Measurements from ENCODE around the gene KRTAP5-2. TPM values are rescaled to one million over a fixed set of nuclear protein-coding genes. Genes with fewer than 3 reads are reported as not detected.
"Not testable (repeated sequence)": the region's sequence is repeated elsewhere in the genome, so short reads cannot be mapped to it uniquely, and the experiment has no call there.

Gene KRTAP5-2
- total RNA-seq, 6 experiments from 2014 or later: not detected

DNA sequence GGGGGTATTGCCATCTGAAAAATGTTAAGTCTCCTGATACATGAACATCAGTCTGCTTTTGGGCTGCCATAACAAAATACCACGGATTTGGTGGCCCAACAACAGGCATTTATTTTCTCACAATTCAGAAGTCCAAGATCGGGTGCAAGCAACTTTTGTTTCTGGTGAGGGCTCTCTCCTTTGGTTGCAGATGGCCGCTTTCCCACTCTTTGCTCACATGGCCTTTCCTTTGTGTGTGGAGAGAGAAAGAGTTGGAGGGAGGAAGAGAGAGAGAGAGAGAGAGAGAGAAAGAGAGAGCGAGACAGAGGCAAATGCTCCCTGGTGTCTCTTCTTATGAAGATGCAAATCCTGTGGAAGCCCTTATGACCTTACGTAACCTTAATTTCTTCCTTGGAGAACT, 2.5 kb upstream of the KRTAP5-2 start:
- TF ChIP-seq, protein P1, sequence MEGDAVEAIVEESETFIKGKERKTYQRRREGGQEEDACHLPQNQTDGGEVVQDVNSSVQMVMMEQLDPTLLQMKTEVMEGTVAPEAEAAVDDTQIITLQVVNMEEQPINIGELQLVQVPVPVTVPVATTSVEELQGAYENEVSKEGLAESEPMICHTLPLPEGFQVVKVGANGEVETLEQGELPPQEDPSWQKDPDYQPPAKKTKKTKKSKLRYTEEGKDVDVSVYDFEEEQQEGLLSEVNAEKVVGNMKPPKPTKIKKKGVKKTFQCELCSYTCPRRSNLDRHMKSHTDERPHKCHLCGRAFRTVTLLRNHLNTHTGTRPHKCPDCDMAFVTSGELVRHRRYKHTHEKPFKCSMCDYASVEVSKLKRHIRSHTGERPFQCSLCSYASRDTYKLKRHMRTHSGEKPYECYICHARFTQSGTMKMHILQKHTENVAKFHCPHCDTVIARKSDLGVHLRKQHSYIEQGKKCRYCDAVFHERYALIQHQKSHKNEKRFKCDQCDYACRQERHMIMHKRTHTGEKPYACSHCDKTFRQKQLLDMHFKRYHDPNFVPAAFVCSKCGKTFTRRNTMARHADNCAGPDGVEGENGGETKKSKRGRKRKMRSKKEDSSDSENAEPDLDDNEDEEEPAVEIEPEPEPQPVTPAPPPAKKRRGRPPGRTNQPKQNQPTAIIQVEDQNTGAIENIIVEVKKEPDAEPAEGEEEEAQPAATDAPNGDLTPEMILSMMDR (IDR thresholded peaks at IDR 0.05): no peak
- no peak overlapping the region for H3K4me3 Mint-ChIP-seq
- H3K27me3 Mint-ChIP-seq (ENCODE audit: insufficient read depth): peaks cover 38% of the 10 kb centered on the region
- peaks cover 10% of the 10 kb centered on the region for H3K4me1 Mint-ChIP-seq (ENCODE audit: low read depth)
- H3K36me3 Mint-ChIP-seq (ENCODE audit: low read depth): no peaks in the 10 kb centered on the region
- no peak overlapping the region for H3K27ac Mint-ChIP-seq
- DNase-seq: no peak
- no peaks in the 10 kb centered on the region for H3K9me3 Mint-ChIP-seq

DNA sequence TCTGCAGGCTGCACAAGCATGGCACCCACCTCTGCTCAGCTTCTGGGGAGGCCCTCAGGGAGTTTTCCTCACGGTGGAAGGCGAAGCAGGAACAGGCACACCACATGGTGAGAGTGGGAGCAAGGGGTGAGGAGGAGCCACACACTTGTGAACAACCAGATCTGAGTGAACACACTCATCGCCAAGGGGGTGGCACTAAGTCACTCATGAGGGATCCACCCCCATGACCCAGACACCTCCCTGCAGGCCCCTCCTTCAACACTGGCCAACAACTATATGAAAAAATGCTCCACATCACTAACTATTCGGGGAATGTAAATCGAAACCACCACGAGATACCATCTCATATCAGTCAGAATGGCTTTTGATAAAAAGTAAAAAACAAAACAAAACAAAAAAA, 722 bp upstream of the KRTAP5-2 start:
- Mint-ChIP-seq H3K4me1 (ENCODE audit: low read depth) (peaks cover 10% of the 10 kb centered on the region), H3K27me3 (ENCODE audit: insufficient read depth) (peaks cover 45% of the 10 kb centered on the region), H3K9me3 (no peaks in the 10 kb centered on the region), H3K36me3 (ENCODE audit: low read depth) (no peaks in the 10 kb centered on the region), H3K27ac (no peak overlapping the region), H3K4me3 (0 out of 2 replicates have a peak overlapping the region, but pooled peaks have one; percentile 18)
- DNase-seq: peak; percentile 36
- TF ChIP-seq, protein P1 (IDR thresholded peaks at IDR 0.05): no peak

DNA sequence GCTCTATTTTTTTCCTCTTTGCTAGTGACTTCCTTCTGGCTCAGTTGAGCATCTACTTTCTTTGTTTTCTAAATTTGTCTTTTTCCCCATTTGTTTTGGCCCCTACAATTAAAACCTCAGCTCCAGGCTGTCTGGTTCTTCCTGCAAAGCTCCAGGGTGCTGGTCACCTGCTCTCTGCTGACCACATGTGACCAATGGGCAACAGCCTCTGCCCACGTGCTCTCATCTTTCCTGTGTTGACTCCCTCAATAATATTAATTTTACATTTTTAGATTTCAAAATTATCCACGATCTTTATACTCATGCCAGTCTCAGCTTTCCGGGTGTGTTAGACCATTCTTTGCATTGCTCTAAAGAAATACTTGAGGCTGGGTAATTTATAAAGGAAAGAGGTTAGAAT, 312 bp upstream of the KRTAP5-2 start:
- H3K27ac Mint-ChIP-seq; H3K4me1 Mint-ChIP-seq (ENCODE audit: low read depth); H3K36me3 Mint-ChIP-seq (ENCODE audit: low read depth); DNase-seq; H3K9me3 Mint-ChIP-seq: not testable (repeated sequence)
- H3K4me3 Mint-ChIP-seq: 0 out of 2 replicates have a peak overlapping the region, but pooled peaks have one; percentile 18
- H3K27me3 Mint-ChIP-seq (ENCODE audit: insufficient read depth): peaks cover 49% of the 10 kb centered on the region

DNA sequence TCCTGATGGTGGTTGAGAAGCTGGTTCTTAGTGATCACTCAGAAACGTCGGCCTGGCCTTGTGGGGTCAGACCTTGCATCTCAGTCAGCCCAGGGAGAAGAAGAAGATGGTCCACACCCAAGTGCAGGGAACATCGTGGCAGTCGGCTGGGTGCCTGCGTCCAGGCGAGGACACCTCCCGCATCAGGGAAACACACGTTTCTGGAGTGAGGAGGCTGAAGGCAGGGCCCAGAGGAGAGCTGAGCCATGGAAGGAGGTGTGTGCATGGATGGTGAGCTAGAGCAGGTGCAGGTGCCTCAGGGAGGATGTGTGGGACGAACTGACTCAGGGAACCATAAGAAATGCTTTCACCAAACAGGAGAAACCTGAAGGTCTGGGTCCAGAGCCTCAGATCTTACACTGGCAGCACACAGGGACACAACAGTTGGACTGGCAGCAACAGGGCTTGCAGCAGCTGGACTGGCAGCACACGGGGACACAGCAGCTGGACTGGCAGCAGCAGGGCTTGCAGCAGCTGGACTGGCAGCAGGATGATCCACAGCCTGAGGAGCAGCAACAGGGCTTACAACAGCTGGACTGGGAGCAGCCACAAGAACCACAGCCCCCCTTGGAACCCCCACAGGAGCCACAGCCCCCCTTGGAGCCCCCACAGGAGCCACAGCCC, 632 bp downstream of the KRTAP5-2 start:
- Mint-ChIP-seq H3K4me3 (no peak overlapping the region), H3K27ac (no peak overlapping the region), H3K36me3 (ENCODE audit: low read depth) (no peaks in the 10 kb centered on the region), H3K9me3 (no peaks in the 10 kb centered on the region), H3K27me3 (ENCODE audit: insufficient read depth) (peaks cover 53% of the 10 kb centered on the region), H3K4me1 (ENCODE audit: low read depth) (peaks cover 10% of the 10 kb centered on the region)
- DNase-seq: no peak
- TF ChIP-seq, protein P1 (IDR thresholded peaks at IDR 0.05): no peak

DNA sequence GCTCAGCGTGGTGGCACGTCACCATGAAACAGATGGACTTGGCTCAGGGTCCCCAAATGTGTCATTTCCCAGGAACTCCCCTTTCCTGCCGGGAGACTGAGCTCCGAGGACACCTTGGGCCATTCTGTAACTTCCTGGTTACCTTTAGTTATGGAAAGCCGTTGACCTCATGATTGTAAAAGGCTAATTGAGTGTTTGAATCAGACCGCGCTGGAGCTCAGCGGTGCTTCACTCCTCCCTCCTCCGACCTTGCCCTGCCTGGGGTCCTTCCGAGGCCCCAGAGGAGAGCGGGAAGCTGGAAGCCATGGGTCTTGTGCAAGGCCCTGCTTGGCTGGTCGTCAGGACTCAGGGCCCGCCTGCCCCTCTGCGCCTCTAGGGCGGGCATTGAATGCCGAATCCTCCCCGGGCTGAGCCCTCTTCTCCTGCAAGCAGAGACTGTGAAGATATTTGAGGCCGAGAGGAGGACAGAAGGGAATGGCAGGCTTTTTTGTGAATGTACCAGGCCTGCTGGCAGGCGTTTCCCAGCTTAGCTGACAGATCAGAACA, 1.4 kb downstream of the KRTAP5-2 start:
- H3K4me1 Mint-ChIP-seq (ENCODE audit: low read depth); H3K4me3 Mint-ChIP-seq; DNase-seq; H3K9me3 Mint-ChIP-seq; H3K27ac Mint-ChIP-seq; H3K36me3 Mint-ChIP-seq (ENCODE audit: low read depth): not testable (repeated sequence)
- H3K27me3 Mint-ChIP-seq (ENCODE audit: insufficient read depth): peaks cover 47% of the 10 kb centered on the region

DNA sequence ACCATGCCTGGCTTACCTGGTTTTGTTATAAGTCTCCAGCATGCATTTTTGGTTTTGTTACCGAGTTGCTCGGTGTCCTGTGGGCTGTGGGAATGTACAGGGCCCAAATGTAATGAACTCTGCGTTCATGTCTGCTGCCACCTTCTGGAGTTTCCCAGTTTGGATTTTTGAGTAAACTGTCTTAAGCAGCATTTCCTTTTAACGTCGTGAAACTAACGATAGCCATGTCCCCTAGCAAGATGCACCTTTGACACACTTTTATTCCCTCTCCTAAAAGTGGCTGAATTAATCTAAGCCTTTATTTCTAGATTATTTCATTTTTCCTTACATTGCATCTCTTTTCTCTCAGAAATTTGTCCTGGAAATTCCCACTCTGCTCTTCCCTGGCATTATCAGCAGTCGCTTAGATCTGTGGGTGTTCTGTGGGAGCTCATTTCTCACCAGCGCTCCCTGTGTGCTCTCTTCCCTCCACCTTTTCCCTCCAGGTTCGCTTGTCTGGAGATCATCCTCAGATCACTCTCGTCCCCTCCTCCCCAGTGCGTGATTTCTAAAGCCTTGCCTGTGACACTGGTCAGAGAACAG, 2.0 kb downstream of the KRTAP5-2 start:
- H3K36me3 Mint-ChIP-seq (ENCODE audit: low read depth); H3K9me3 Mint-ChIP-seq; H3K4me1 Mint-ChIP-seq (ENCODE audit: low read depth); H3K4me3 Mint-ChIP-seq; DNase-seq; H3K27ac Mint-ChIP-seq: not testable (repeated sequence)
- H3K27me3 Mint-ChIP-seq (ENCODE audit: insufficient read depth): peaks cover 44% of the 10 kb centered on the region

DNA sequence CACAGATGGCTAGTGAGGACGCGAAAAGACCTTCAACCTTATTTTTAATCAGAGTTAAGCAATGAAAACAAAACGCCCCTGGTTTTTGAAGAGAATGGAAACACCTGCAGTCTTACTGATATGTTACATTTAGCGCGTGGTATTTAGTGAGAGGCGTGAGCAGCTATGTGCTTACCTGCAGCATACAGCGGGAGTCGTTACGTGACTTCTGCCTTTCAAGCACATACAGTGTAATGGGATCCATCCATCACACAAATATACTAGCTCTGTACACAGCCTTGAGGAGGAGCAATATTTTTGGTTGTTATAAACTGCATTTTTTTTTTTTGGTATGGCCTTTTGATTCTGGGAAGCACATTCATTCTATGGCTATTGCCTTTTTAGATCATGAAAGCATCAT, 5.5 kb downstream of the KRTAP5-2 start:
- Mint-ChIP-seq H3K4me3 (no peak overlapping the region), H3K27me3 (ENCODE audit: insufficient read depth) (peaks cover 49% of the 10 kb centered on the region), H3K36me3 (ENCODE audit: low read depth) (no peaks in the 10 kb centered on the region), H3K27ac (no peak overlapping the region), H3K9me3 (no peaks in the 10 kb centered on the region), H3K4me1 (ENCODE audit: low read depth) (peaks cover 6% of the 10 kb centered on the region; the same call in 1 of the 2 replicates)
- TF ChIP-seq, protein P1 (IDR thresholded peaks at IDR 0.05): no peak
- DNase-seq: no peak
